ENCODE measurements around the gene ZNF778. TPM values are rescaled to one million over a fixed set of nuclear protein-coding genes. Genes with fewer than 3 reads are reported as not detected.

Gene ZNF778
- total and polyA plus RNA-seq, 2 of the 8 experiments (the other 6 are each of a cell fraction or from before 2014, with no cell fraction given) = 9.5 to 21.9 TPM

GRCh38 chr16:89268987-89269735 lies 51.7 kb downstream of the ZNF778 start:
- H3K9ac ChIP-seq (replicated peaks in 1 of 4; ENCODE audit: extremely low read depth in 1 of 4, low read depth in 3 of 4, low read length in 3 of 4) = no peak overlapping the region
- H3K27ac ChIP-seq (ENCODE audit: low read depth, low read length) = no peak overlapping the region
- peaks cover 3 to 13% of the 10 kb centered on the region in 2 experiments for H4K20me1 ChIP-seq (replicated peaks in 1 of 2; ENCODE audit: control insufficient read depth in 1 of 2, insufficient read depth in 2 of 2, low read length in 2 of 2)
- H3K27me3 ChIP-seq (replicated peaks in 1 of 4; ENCODE audit: control insufficient read depth in 3 of 4, extremely low read depth in 1 of 4, insufficient read depth in 3 of 4, low read length in 3 of 4) = no peaks in the 10 kb centered on the region
- H3K23ac ChIP-seq (ENCODE audit: insufficient read length) = no peak overlapping the region
- H3K4me3 ChIP-seq (ENCODE audit: extremely low read depth in 1 of 4, insufficient read depth in 2 of 4, low read depth in 3 of 4, low read length in 4 of 4) = no peak overlapping the region
- ChIA-PET CTCF (ENCODE audit: partially characterized antibody) (interaction anchor here (0.5 to 3.4 kb wide), 7 partner anchors 12 to 512 kb away, joined by 3 to 15 read pairs (median 4); no protein-coding TSS in a partner anchor), POLR2A (ENCODE audit: partially characterized antibody) (interaction anchor here (0.5 to 1.5 kb wide), 4 partner anchors 12 to 127 kb away, joined by 3 to 6 read pairs (median 4); no protein-coding TSS in a partner anchor)
- FAIRE-seq (no peak), DNase-seq (ENCODE audit: low read depth in 1 of 2, low spot score in 2 of 2) (no peak)
- H3K79me2 ChIP-seq (ENCODE audit: control insufficient read depth in 1 of 2, insufficient read depth in 2 of 2, low read length in 2 of 2) = 0 out of 4 replicates have a peak, but pooled peaks cover 0 to 5% of the 10 kb centered on the region in 2 experiments
- no peak overlapping the region for H3K4ac ChIP-seq (replicated peaks; ENCODE audit: insufficient read length, low read depth, low read length)
- no peak overlapping the region for H2AFZ ChIP-seq (ENCODE audit: low read length)
- H2BK5ac ChIP-seq (ENCODE audit: low read depth, low read length) = no peak overlapping the region
- H3K14ac ChIP-seq (ENCODE audit: insufficient read length) = no peak overlapping the region
- no peak overlapping the region for H2BK20ac ChIP-seq (ENCODE audit: low read length)
- H2BK12ac ChIP-seq (ENCODE audit: low read depth, low read length) = no peak overlapping the region
- no peak overlapping the region for H3K56ac ChIP-seq (replicated peaks; ENCODE audit: insufficient read length, low read depth, low read length)
- H4K5ac ChIP-seq (ENCODE audit: insufficient read length, low read depth, low read length) = no peak overlapping the region
- no peak overlapping the region for H3K4me2 ChIP-seq (ENCODE audit: insufficient read depth in 1 of 2, low read depth in 2 of 2, low read length in 2 of 2)
- no peak overlapping the region for H2BK15ac ChIP-seq (ENCODE audit: low read length)
- H4K91ac ChIP-seq (replicated peaks; ENCODE audit: insufficient read length, low read length) = no peak overlapping the region
- 95% methylated on average over 14 of the region's 14 CpGs; no CpG with 5 or more reads in 1 of the 2 experiments for WGBS, 2 experiments (ENCODE audit: extremely low coverage in 1 of 2, insufficient coverage in 1 of 2, insufficient read length in 1 of 2, insufficient replicate concordance in 2 of 2, low coverage in 1 of 2, low lambda C conversion rate in 2 of 2, missing lambda C conversion rate in 1 of 2)
- no peak overlapping the region for H3K18ac ChIP-seq (ENCODE audit: extremely low read depth, low read length)
- H3K79me1 ChIP-seq (ENCODE audit: low read depth, low read length) = no peaks in the 10 kb centered on the region; the same call in none of the 2 replicates
- H3K23me2 ChIP-seq (ENCODE audit: low read depth, low read length) = no peaks in the 10 kb centered on the region
- H4K8ac ChIP-seq (ENCODE audit: extremely low read depth, insufficient read depth, low read length) = no peak overlapping the region
- H2AK5ac ChIP-seq (ENCODE audit: low read depth, low read length) = no peak overlapping the region
- H2BK120ac ChIP-seq (replicated peaks; ENCODE audit: low read depth, low read length) = no peak overlapping the region
- peaks cover 8 to 55% (median 29%) of the 10 kb centered on the region in 4 experiments for H3K36me3 ChIP-seq (ENCODE audit: control insufficient read depth in 2 of 4, insufficient read depth in 4 of 4, low read length in 3 of 4)
- H3K4me1 ChIP-seq (replicated peaks in 1 of 4; ENCODE audit: control insufficient read depth in 3 of 4, insufficient read depth in 4 of 4, low read length in 3 of 4) = no peaks in the 10 kb centered on the region
- H3K9me3 ChIP-seq (ENCODE audit: insufficient read depth in 2 of 2, low read depth in 1 of 2, low read length in 1 of 2) = no peaks in the 10 kb centered on the region; a peak in 1 of 4 replicates
- TF ChIP-seq SP1 (IDR thresholded peaks at IDR 0.05; ENCODE audit: low read depth, low read length) = no peak
- TF ChIP-seq KDM1A (IDR thresholded peaks at IDR 0.05; ENCODE audit: borderline replicate concordance, low read length) = no peak
- TF ChIP-seq NANOG (IDR thresholded peaks at IDR 0.05; ENCODE audit: insufficient read depth, low read depth, low read length, poor library complexity, severe bottlenecking) = no peak
- TF ChIP-seq ZNF274 (IDR thresholded peaks at IDR 0.05; ENCODE audit: borderline replicate concordance, extremely low read depth, low read length) = no peak
- TF ChIP-seq ATF3 (IDR thresholded peaks at IDR 0.05; ENCODE audit: insufficient read depth, low read depth, low read length) = no peak
- TF ChIP-seq EP300 (IDR thresholded peaks at IDR 0.05; ENCODE audit: borderline replicate concordance in 1 of 2, low read depth in 2 of 2, low read length in 2 of 2) = no peak
- TF ChIP-seq RFX5 (IDR thresholded peaks at IDR 0.05; ENCODE audit: borderline replicate concordance, low read depth, low read length) = no peak
- no peak for TF ChIP-seq BRCA1 (IDR thresholded peaks at IDR 0.05; ENCODE audit: low read depth, low read length)
- no peak for TF ChIP-seq EGR1 (IDR thresholded peaks at IDR 0.05; ENCODE audit: borderline replicate concordance, low read depth, low read length)
- TF ChIP-seq KDM4A (IDR thresholded peaks at IDR 0.05; ENCODE audit: low read depth, low read length, severe bottlenecking) = no peak
- TF ChIP-seq MAX (IDR thresholded peaks at IDR 0.05) = no peak
